Stomach smooth muscle (tissue), 2 donors: ENCODE data around the gene C19orf47.

Source experiments
- H3K27ac ChIP-seq: one replicate; pipeline ENCODE4 v1.7.0; 2013; ENCODE audit warnings: mild to moderate bottlenecking, low read length, inconsistent platforms
- H3K27me3 ChIP-seq, 2 donors: one replicate each; pipeline ENCODE4 v1.7.0; 2013; ENCODE audit warnings: low read length in 2 of 2; ENCODE audit not compliant: insufficient read depth in 2 of 2, control insufficient read depth in 1 of 2
- H3K36me3 ChIP-seq, 2 donors: one replicate each; pipeline ENCODE4 v1.7.0; 2013; ENCODE audit warnings: low read length in 2 of 2; ENCODE audit not compliant: control insufficient read depth in 2 of 2, insufficient read depth in 2 of 2
- H3K4me1 ChIP-seq: one replicate; pipeline ENCODE4 v1.7.0; 2013; ENCODE audit warnings: low read length; ENCODE audit not compliant: control insufficient read depth, insufficient read depth
- H3K4me3 ChIP-seq, 2 donors: one replicate each; pipeline ENCODE4 v1.7.0; 2013; ENCODE audit warnings: low read length in 2 of 2
- H3K9ac ChIP-seq, 2 donors: one replicate each; pipeline ENCODE4 v1.7.0; 2013; ENCODE audit warnings: low read length in 2 of 2, mild to moderate bottlenecking in 1 of 2
- H3K9me3 ChIP-seq, 2 donors: one replicate each; pipeline ENCODE4 v1.7.0; 2013; ENCODE audit warnings: low read length in 2 of 2; ENCODE audit not compliant: control insufficient read depth in 2 of 2
- donor health status: healthy.
- donor health status: Pancreatic carcinoma.

Gene C19orf47

GRCh38 chr19:40348125-40348913 is at the start of gene C19orf47, which contains the start of gene PLD3:
C19orf47 (minus strand) TSS chr19:40348397; CDS start chr19:40341857, 6,540 bp downstream.
PLD3 (plus strand) TSS chr19:40348695; CDS start chr19:40366484, 17,789 bp downstream.
- Histone ChIP-seq H3K4me1 (peaks cover 18% of the 10 kb centered on the region), H3K9me3 (no peaks in the 10 kb centered on the region), H3K27me3 (no peaks in the 10 kb centered on the region), H3K9ac (peak within 1 kb of the TSS; percentile 91 to 98), H3K4me3 (peak within 1 kb of the TSS; percentile 91 to 98), H3K36me3 (no peaks in the 10 kb centered on the region), H3K27ac (peak within 1 kb of the TSS; percentile 53)

- H3K27ac ChIP-seq: no peak overlapping the region
- H3K9me3 ChIP-seq: no peaks in the 10 kb centered on the region
- H3K27me3 ChIP-seq: no peaks in the 10 kb centered on the region
- H3K4me3 ChIP-seq: no peak overlapping the region
- H3K9ac ChIP-seq: no peak overlapping the region
- H3K36me3 ChIP-seq: no peaks in the 10 kb centered on the region
- no peaks in the 10 kb centered on the region for H3K4me1 ChIP-seq
Measured at GRCh38 chr19:40397568-40397906, 49.3 kb upstream of the C19orf47 start.

GRCh38 chr19:40396886-40397567 is 48.8 kb upstream of the C19orf47 start:
- Histone ChIP-seq H3K9ac (no peak overlapping the region), H3K27ac (no peak overlapping the region), H3K4me3 (no peak overlapping the region), H3K27me3 (no peaks in the 10 kb centered on the region), H3K4me1 (no peaks in the 10 kb centered on the region), H3K9me3 (no peaks in the 10 kb centered on the region), H3K36me3 (no peaks in the 10 kb centered on the region)

- Histone ChIP-seq H3K9me3 (no peaks in the 10 kb centered on the region), H3K4me1 (no peaks in the 10 kb centered on the region), H3K27me3 (no peaks in the 10 kb centered on the region), H3K9ac (no peak overlapping the region), H3K27ac (no peak overlapping the region), H3K4me3 (no peak overlapping the region), H3K36me3 (no peaks in the 10 kb centered on the region)
Measured at GRCh38 chr19:40395956-40396355, 47.8 kb upstream of the C19orf47 start.

- H3K36me3 ChIP-seq: no peaks in the 10 kb centered on the region
- H3K4me1 ChIP-seq: no peaks in the 10 kb centered on the region
- H3K27ac ChIP-seq: no peak overlapping the region
Measured at GRCh38 chr19:40394816-40395210, 46.6 kb upstream of the C19orf47 start.

GRCh38 chr19:40393894-40394815 is 46.0 kb upstream of the C19orf47 start:
- no peaks in the 10 kb centered on the region for H3K36me3 ChIP-seq
- H3K27ac ChIP-seq: no peak overlapping the region
- no peaks in the 10 kb centered on the region for H3K4me1 ChIP-seq
- no peak overlapping the region for H3K4me3 ChIP-seq
- no peaks in the 10 kb centered on the region for H3K9me3 ChIP-seq
- no peaks in the 10 kb centered on the region for H3K27me3 ChIP-seq
- no peak overlapping the region for H3K9ac ChIP-seq

More at GRCh38 chr19:40394816-40395210, 46.6 kb upstream of the C19orf47 start:
- no peak overlapping the region for H3K4me3 ChIP-seq
- H3K9me3 ChIP-seq: no peaks in the 10 kb centered on the region
- H3K27me3 ChIP-seq: no peaks in the 10 kb centered on the region
- no peak overlapping the region for H3K9ac ChIP-seq

- Histone ChIP-seq H3K36me3 (no peaks in the 10 kb centered on the region), H3K27me3 (no peaks in the 10 kb centered on the region), H3K9ac (no peak overlapping the region), H3K4me3 (no peak overlapping the region), H3K9me3 (no peaks in the 10 kb centered on the region), H3K27ac (no peak overlapping the region), H3K4me1 (no peaks in the 10 kb centered on the region)
Measured at GRCh38 chr19:40392894-40393517, 44.8 kb upstream of the C19orf47 start.

- no peaks in the 10 kb centered on the region for H3K9me3 ChIP-seq
- no peaks in the 10 kb centered on the region for H3K27me3 ChIP-seq
- H3K36me3 ChIP-seq: no peaks in the 10 kb centered on the region
- no peak overlapping the region for H3K9ac ChIP-seq
- H3K4me3 ChIP-seq: no peak overlapping the region
- H3K4me1 ChIP-seq: no peaks in the 10 kb centered on the region
- H3K27ac ChIP-seq: no peak overlapping the region
Measured at GRCh38 chr19:40392123-40392522, 43.9 kb upstream of the C19orf47 start.

GRCh38 chr19:40390084-40390742 is 42.0 kb upstream of the C19orf47 start, which contains the start of gene HIPK4:
HIPK4 (minus strand) TSS chr19:40390181; CDS start chr19:40389902, 279 bp downstream.
- H3K27me3 ChIP-seq: no peaks in the 10 kb centered on the region
- no peak within 1 kb of the TSS for H3K4me3 ChIP-seq

More at GRCh38 chr19:40390084-40390742, 42.0 kb upstream of the C19orf47 start, which contains the start of gene HIPK4:
- Histone ChIP-seq H3K36me3 (no peaks in the 10 kb centered on the region), H3K9ac (no peak within 1 kb of the TSS), H3K9me3 (no peaks in the 10 kb centered on the region), H3K27ac (no peak within 1 kb of the TSS), H3K4me1 (no peaks in the 10 kb centered on the region)
